ENCODE data around the gene MED10. TPM values are rescaled to one million over a fixed set of nuclear protein-coding genes. Genes with fewer than 3 reads are reported as not detected.
A peak's percentile ranks its signal among the peaks of the same experiment; 100 is the strongest.

The MED10 gene, protein sequence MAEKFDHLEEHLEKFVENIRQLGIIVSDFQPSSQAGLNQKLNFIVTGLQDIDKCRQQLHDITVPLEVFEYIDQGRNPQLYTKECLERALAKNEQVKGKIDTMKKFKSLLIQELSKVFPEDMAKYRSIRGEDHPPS
- 10 to 100 TPM; 64.4 to 68.5 (median 64.5) TPM for total RNA-seq
- total RNA-seq (2013) = 24.8 TPM

DNA sequence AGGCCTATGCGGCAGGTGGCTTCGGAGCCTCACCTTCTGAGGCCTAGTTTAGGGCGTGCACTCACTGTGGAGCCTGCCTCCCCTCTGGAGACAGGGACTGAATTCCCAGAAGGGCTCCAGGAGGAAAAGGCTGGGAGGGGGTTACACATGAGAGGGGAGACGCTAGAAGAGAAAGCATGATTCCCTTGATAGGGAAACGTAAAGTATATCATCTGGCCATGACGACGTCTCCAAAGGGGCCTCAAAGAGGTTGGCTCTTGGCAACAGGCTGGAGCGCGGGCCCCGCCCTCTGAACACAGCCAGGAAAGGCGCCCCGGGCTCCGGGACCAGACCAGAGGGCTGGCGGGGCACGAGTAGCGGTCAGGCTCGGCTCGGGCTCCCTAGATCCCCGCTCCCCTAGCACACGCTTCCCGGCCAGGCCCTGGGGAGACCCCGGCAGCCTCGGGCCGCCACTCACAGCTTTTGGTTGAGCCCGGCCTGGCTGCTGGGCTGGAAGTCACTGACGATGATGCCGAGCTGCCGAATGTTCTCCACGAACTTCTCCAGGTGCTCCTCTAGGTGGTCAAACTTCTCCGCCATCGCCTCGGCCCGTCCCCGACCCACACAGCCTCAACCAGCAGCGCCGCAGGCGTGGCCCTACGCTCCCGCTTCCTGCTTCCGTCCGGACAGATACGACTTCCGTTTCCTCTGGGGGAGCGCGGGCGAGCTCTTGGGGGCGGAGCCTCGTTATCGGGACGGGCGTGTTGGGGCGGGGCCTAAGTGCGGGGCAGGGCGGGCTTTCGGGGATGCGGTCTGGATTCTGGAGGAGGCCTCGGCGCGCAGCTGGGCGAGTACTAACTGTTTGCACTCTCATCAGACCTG lies at the start of gene MED10:
TSS of gene MED10 (minus strand) at position 643 of the 861 bp plus-strand sequence. CDS start at position 579, 64 bp downstream.
- H3K27me3 Mint-ChIP-seq (ENCODE audit: low read depth in 2 of 2) = peaks cover 6 to 19% of the 10 kb centered on the region in 2 donors
- H3K36me3 Mint-ChIP-seq = peaks cover 16% of the 10 kb centered on the region
- intact Hi-C loops (cut with micrococcal nuclease) = loop anchor here (1.0 to 10.0 kb wide), 3 partner anchors 254 to 956 kb away; partner anchors contain the start of genes ICE1, NSUN2 and SRD5A1
- Histone ChIP-seq H3K4me3 (ENCODE audit: low read length) (peak within 1 kb of the TSS; percentile 79), H3K9me3 (ENCODE audit: control insufficient read depth, insufficient read depth, low read length) (no peaks in the 10 kb centered on the region), H3K27ac (ENCODE audit: low read length) (peak within 1 kb of the TSS; percentile 71), H3K27me3 (ENCODE audit: control insufficient read depth, insufficient read depth, low read length) (no peaks in the 10 kb centered on the region), H3K4me1 (ENCODE audit: control insufficient read depth, insufficient read depth, low read length) (peaks cover 20% of the 10 kb centered on the region), H3K36me3 (ENCODE audit: control insufficient read depth, insufficient read depth, low read length) (peaks cover 34% of the 10 kb centered on the region)
- TF ChIP-seq, protein P1, sequence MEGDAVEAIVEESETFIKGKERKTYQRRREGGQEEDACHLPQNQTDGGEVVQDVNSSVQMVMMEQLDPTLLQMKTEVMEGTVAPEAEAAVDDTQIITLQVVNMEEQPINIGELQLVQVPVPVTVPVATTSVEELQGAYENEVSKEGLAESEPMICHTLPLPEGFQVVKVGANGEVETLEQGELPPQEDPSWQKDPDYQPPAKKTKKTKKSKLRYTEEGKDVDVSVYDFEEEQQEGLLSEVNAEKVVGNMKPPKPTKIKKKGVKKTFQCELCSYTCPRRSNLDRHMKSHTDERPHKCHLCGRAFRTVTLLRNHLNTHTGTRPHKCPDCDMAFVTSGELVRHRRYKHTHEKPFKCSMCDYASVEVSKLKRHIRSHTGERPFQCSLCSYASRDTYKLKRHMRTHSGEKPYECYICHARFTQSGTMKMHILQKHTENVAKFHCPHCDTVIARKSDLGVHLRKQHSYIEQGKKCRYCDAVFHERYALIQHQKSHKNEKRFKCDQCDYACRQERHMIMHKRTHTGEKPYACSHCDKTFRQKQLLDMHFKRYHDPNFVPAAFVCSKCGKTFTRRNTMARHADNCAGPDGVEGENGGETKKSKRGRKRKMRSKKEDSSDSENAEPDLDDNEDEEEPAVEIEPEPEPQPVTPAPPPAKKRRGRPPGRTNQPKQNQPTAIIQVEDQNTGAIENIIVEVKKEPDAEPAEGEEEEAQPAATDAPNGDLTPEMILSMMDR (IDR thresholded peaks at IDR 0.05) = no peak
- DNase-seq = peak; percentile 82 to 96
- under 1% methylated on average over 59 of the region's 60 CpGs for WGBS (ENCODE audit: insufficient coverage)
- H3K4me1 Mint-ChIP-seq = peaks cover 48 to 54% of the 10 kb centered on the region in 2 donors
- ATAC-seq = peak; percentile 99
- H3K27ac Mint-ChIP-seq = peak within 1 kb of the TSS; percentile 94 to 96
- H3K4me3 Mint-ChIP-seq = peak within 1 kb of the TSS; percentile 99
- no peaks in the 10 kb centered on the region for H3K9me3 Mint-ChIP-seq

DNA sequence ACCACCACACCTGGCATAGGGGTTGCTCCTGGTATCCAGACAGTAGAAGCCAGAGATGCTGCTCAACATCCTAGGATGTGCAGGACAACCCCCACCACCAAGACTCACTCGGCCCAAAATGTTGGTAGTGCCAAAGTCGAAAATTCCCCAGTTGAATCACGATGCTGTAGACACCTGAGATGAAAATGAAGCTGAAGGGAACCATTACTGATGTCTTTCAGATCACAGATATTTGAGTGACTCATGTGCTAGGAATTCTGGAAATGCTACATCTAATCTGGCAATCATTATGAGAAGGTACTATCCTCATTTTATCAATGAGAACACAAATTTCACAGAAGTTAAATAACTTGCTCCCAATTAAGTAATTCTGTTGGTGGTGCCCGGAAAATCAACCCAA lies 49.3 kb upstream of the MED10 start:
- Mint-ChIP-seq H3K4me1 (no peaks in the 10 kb centered on the region), H3K9me3 (no peaks in the 10 kb centered on the region), H3K27ac (no peak overlapping the region), H3K27me3 (ENCODE audit: low read depth in 2 of 2) (peaks cover 6 to 15% of the 10 kb centered on the region in 2 donors), H3K36me3 (no peaks in the 10 kb centered on the region), H3K4me3 (no peak overlapping the region)
- TF ChIP-seq, protein P1 (IDR thresholded peaks at IDR 0.05) = no peak
- intact Hi-C loops (cut with micrococcal nuclease) = no loop called here
- ATAC-seq = no peak
- peaks cover 4% of the 10 kb centered on the region for H3K27me3 ChIP-seq (ENCODE audit: control insufficient read depth, insufficient read depth, low read length)
- 92% methylated on average over 4 of the region's 4 CpGs for WGBS (ENCODE audit: insufficient coverage)
- DNase-seq = no peak
- H3K9me3 ChIP-seq (ENCODE audit: control insufficient read depth, insufficient read depth, low read length) = no peaks in the 10 kb centered on the region
- H3K4me1 ChIP-seq (ENCODE audit: control insufficient read depth, insufficient read depth, low read length) = no peaks in the 10 kb centered on the region
- H3K27ac ChIP-seq (ENCODE audit: low read length) = no peak overlapping the region
- H3K36me3 ChIP-seq (ENCODE audit: control insufficient read depth, insufficient read depth, low read length) = no peaks in the 10 kb centered on the region
- no peak overlapping the region for H3K4me3 ChIP-seq (ENCODE audit: low read length)

DNA sequence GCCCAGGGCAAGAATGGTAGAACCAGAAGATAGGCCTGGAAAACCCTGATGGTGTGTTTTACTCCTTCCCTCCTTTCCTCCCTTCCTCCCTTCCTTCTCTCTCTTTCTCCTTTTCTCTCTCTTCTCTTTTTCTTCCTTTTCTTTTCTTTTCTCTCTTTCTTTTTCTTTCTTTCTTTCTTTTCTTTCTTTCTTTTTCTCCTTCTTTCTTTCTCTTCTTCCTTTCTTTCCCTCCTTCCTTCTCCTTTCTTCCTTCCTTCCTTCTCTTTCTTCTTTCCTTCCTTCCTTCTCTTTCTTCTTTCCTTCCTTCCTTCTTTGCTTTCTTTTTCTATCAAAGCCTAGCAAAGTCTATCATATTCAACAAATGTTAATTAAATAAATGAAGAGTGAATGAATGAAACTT lies 46.4 kb upstream of the MED10 start:
- no peaks in the 10 kb centered on the region for H3K36me3 ChIP-seq (ENCODE audit: control insufficient read depth, insufficient read depth, low read length)
- no peak overlapping the region for H3K27ac ChIP-seq (ENCODE audit: low read length)
- TF ChIP-seq, protein P1 (IDR thresholded peaks at IDR 0.05) = no peak
- Mint-ChIP-seq H3K27me3 (ENCODE audit: low read depth in 2 of 2) (peaks cover 13 to 33% of the 10 kb centered on the region in 2 donors), H3K4me1 (no peaks in the 10 kb centered on the region), H3K4me3 (no peak overlapping the region), H3K36me3 (no peaks in the 10 kb centered on the region), H3K9me3 (no peaks in the 10 kb centered on the region), H3K27ac (no peak overlapping the region)
- ATAC-seq (no peak), DNase-seq (no peak)
- no peaks in the 10 kb centered on the region for H3K9me3 ChIP-seq (ENCODE audit: control insufficient read depth, insufficient read depth, low read length)
- H3K27me3 ChIP-seq (ENCODE audit: control insufficient read depth, insufficient read depth, low read length) = no peaks in the 10 kb centered on the region
- no peak overlapping the region for H3K4me3 ChIP-seq (ENCODE audit: low read length)
- H3K4me1 ChIP-seq (ENCODE audit: control insufficient read depth, insufficient read depth, low read length) = no peaks in the 10 kb centered on the region
- intact Hi-C loops (cut with micrococcal nuclease) = no loop called here

All from natural killer cell (primary cell).